GM19099 (cell line): Measurements from ENCODE around the gene FOXO1.

Source experiments
- POLR2A ChIP-seq: IDR thresholded peaks from 3 replicates; pipeline ENCODE4 v1.6.1; 2011; ENCODE audit warnings: low read depth; ENCODE audit not compliant: insufficient read length; ENCODE audit errors: extremely low read depth

The FOXO1 gene

DNA sequence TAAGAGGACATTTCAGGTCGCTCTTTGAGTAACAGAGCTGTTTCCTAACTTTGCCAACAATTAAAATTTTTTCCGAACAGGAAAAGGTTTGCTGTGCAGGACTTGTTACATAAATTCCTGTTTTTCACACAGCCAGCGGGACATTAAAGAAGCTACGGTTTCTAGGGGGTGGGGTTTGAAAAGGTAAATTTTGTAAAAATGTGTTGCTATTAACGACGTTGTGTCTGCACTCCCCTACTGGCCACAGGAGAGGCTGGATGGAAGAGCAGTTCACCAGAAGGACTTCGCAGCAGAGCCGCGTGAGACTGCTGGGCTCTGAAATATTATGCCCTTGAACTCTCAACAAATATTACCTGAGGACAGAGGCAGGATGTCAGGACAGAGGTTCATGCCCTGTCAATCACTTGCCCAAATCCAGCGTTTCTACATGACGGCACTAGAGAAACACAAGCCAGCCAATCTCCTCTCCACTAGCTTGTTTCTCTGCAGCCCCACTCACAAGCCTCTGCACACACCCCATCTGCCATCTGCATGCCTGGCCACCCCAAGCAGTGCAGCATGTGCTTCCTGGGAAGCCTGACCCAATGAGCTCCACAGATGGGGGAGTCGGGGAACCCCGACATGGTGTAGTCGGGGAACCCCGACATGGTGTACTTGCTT lies 102.0 kb downstream of the FOXO1 start:
- no peak for TF ChIP-seq POLR2A

DNA sequence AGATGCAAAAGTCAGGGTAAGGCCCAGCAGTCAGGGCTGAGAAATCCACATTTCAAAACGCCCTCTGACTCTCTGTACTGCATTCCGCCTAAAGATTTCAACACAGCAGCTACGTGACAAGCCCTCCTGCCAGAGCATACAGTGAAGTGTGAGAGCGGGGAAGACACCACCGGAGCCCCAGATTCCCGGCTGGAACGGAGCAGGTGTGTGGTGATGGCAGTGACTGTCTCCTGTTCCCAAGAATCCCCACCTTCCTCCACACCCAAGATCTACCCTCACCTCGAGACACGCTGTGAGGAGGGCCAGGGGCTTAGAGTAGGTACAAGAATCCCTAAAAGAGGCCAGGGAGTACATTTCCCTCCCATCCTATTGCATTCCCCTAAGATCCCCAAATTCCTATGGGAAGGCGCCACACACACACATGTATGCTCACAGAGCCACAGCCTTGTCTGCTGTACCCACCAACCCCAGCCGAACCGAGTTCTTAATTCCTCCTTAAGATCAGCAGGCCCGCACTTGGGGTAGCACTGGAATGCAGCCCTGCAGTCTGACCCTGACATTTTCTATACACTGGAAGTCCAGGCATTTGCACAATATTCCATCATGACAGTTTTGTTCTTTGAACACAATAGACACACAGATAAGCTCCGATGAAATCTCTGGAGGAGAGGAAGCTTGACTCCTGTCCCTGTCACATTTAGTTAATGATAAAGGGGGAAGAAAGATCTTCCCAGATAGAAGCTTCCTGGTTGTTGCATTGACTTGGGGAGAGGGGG lies 102.9 kb downstream of the FOXO1 start:
- TF ChIP-seq POLR2A, result no peak

DNA sequence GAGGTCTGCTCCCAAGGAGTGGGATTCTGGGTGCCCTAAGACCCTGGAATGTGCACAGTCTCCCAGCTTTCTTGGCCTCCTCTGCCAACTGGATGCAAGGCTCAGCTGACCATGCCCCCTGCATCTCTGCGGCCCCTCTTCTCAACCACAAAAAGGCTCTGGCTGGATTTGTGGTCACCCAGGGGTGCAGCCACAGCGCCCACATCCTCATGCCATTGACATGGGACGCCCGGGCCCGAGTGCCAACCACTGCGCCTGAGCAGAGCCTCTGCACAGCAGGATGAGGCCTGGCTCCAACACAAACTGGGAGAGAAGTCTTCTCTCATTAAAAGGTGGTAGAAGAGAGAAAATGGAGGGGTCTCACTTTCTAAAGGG lies 103.5 kb downstream of the FOXO1 start:
- no peak for TF ChIP-seq POLR2A

DNA sequence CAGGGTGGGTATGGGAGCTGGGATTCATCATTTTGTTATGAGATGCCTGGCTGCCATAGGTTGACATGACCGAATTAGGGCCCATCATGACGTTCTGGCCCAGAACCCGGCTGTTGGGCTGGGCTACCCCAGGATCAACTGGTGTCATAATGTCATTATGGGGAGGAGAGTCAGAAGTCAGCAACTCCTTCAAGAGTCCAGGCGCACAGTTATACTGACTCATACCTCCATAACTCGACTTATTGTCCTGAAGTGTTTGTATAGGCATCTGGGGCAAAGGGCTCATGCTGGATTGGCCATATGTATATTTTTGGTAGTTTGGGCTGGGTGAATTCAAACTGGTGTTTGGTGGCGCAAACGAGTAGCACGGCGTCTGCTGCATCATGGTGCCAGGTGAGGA lies 106.5 kb downstream of the FOXO1 start:
- no peak for TF ChIP-seq POLR2A

DNA sequence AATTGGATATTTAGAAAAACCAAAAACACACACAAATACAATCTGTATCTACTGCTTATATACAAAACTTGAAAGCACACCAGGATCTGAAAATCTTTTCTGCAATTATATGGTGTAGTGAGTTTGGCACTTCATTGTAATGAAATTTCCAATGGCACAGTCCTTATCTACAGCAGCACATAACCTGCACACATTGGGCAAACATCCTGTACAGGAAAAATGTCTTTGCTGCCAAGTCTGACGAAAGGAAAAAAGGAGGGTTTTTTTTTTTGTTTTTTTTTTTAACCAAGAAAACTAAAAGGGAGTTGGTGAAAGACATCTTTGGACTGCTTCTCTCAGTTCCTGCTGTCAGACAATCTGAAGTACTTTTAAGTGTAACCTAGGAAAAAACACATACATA lies 107.8 kb downstream of the FOXO1 start:
- TF ChIP-seq POLR2A, result no peak

DNA sequence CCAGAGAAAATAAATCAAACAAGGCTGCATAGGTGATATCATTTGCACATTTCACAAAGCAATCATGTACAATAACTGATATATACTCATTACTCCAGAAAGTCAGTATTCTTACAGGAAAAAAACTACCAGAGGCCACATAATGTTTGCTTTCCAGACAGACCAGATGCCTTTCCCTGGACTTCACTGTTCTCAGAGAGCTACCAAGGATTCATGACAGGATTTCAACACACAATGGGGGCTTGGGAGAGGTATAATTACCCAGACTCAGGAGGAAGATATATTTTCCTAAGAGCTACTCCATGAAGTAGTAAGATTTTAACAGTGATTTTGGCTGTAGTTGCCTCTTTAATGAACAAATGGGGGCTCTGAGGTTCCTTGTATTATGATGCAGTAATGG lies 110.0 kb downstream of the FOXO1 start:
- no peak for TF ChIP-seq POLR2A

DNA sequence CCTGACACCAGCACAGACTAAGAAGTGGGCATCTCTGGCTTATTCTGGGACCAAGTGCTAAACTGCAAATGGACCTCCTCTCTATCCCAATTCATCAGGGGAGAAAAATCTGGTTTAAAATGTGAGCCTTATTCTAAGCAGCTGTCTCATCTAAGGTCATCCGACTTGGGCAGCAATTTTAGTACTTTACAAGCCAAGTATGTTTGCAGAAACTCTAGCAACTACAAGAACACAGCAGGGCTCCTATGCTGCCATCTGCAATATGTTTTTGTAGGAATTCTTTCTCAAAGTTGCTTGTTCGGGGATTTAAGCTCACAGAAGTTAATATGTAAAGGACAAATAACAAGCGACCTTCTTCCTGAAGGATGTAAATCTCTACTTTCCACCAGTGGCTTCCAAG lies 113.1 kb downstream of the FOXO1 start:
- no peak for TF ChIP-seq POLR2A

DNA sequence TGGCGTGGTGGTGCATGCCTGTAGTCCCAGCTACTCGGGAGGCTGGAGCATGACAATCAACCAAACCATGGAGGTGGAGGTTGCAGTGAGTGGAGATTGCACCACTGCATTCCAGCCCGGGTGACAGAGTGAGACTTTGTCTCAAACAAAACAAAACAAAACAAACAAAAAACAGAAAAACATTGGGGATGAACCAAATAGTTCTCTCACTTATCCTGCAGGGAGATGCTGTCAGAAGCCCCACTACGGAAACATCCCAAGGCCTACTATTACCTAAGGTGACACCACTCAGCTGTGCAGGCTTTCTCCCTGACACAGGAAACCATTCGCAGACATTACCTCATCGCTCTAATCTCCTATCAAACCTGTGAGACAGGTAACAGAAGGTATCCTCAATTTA lies 113.5 kb downstream of the FOXO1 start:
- no peak for TF ChIP-seq POLR2A

DNA sequence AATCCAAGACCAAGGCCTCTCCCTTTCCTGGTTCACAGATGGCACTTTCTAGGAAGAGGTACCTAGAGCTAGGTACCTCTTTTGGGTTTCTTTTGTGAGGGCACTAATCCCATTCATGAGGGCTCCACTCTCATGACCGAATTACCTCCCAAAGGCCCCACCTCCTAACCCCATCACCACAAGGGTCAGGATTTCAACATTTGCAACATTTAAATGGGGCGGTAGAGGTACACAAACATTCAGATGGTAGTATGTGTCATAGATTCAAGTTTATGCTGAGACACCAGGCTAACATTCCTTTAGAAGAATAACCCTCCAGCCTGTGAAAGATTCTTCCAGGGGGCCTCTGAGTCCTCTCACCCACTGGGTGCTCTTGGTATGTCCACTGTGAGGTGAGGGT lies 116.3 kb downstream of the FOXO1 start:
- no peak for TF ChIP-seq POLR2A

DNA sequence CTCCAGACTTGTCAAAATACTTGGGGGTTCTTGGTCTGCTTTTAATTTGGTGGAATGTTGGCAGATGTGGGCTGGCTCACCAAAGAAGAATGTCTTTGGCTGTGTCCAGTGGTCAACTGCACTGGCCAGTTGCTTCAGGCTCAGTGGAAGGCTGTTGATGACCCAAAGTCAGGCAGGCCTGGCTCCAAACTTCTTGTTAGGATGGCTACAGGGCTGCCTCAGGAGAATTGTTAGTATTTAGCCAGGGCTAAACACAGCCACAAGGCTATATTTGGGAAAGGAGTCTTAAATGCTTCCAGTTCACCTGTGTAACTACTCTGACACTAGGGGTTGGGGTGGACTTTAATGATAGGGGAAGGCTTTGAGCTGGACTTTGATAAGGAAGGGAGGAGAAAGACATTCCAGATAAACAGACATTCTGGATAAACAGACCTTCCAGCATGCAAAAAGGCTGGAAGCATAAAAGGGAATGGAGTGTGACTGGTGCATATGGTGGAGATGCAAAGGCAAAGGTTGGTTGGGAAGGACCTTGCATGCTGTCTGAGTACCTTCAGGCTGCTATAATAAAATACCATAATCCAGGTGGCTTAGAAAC lies 116.8 kb downstream of the FOXO1 start:
- TF ChIP-seq POLR2A, result no peak

DNA sequence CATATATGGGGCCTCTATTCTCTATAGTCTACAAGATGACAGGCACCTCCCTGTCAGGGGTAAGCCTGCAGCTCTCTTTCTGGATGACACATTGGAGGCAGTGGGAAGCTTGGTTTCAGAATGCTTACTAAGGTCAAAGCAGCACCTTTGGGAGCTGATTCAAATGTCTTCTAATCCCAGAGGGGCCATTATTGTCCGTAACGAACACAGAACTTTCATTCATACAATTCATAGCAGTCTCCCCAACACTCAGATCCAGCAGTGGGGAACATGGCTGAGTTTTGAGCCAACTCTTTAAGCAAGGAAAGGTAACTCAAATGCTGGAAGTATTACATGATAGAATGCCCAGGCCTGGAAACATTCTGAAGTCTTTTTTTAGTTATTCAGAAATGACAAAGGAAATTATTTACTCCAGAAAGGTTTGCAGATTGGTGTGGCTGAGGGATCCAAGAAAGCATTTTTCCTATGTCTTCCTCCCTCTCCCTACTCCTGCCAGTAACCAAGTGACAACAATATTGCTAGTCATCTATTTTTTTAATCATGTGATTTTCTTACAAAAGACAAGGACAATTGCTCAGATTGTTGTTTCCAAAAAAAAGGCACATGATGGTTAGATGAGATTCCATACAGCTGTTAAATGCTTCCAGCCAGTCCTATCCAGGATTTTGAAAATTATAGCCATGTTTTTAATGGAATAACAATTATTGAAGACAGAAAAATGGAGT lies 118.7 kb downstream of the FOXO1 start:
- TF ChIP-seq POLR2A, result no peak

DNA sequence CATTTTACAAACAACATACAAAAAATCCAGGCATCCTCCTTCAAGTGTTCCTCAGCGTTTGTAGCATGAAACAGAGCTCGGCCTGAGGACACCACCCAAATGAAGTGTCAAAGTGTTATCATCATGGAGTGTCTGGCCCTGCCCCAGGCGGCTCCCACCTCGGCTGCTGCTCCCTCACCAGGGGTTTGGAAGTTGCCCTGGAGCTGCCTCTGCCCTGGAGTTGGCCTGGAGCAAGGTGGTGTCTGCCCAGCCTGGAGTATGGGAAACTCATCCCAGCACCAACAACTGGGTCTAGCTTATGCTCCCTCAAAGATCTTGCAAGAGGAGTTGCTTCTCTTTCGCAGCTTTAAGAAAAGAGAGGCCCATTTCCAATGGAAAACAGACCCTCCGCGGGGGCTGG lies 120.4 kb downstream of the FOXO1 start:
- no peak for TF ChIP-seq POLR2A

DNA sequence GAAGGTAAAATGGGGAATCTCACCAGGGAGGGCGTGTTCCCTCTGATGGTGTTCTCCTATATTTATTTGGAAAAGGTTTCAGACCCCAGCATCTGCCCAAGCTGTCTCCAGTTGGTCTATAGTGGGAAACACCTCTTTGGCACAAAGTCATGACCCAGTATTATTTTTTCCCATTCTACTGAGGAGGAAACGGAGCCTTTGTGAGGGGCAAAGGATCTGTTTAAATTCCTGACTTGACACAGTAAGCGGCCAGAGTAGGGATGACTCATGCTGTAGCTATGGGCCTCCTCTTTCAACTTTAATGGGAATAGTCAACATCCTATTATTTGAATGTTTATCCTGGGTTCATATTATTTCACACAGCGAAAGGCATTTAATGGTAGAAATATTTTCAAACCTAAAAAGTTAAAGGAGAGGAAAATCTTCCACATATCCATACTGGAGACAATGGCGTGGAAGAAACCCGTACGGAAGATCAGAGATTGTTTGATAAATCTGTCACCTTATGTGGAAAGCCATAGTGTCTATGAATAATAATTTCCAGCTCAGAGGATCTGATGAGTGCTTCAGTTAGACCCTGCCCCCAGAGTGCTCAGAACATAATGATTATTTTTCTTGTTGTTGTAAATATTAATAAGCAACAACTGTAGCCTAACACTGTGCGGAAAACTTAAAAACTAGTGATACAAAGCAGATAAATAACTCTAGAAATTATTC lies 126.0 kb downstream of the FOXO1 start:
- no peak for TF ChIP-seq POLR2A

DNA sequence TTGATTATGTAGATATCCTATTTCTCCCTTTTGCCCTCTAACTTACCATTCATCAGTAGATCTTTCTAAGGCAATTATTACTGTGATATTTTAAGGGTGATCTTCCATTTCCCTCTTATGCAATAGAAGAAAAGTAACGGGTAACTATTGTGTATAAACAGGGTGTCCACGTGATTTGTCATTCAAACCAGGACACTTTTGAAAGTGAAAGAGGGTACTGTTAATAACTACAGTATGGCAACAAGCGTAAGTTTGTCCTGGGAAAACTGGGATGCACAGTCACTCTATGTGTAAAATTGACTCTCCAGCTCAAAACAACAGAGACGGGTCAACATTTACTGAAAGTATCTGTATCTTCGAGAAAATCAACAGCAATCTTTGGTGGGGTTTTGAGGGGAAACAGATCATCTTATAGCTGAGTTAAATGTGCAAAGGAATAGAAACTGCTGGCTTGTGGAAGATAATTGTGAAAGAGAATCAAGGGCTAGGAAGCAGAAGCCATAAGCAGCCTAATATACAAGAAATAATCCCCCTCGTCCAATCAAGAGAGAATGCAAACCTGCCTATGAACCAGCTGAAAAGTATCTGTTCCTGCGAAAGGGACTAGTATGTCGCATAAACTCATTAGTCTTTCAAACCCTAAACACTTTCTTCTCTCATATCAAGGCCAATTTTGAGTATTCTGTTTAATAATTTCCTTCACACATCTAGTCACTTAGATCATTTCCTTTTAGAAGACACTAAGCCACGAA lies 126.7 kb downstream of the FOXO1 start:
- TF ChIP-seq POLR2A, result no peak

DNA sequence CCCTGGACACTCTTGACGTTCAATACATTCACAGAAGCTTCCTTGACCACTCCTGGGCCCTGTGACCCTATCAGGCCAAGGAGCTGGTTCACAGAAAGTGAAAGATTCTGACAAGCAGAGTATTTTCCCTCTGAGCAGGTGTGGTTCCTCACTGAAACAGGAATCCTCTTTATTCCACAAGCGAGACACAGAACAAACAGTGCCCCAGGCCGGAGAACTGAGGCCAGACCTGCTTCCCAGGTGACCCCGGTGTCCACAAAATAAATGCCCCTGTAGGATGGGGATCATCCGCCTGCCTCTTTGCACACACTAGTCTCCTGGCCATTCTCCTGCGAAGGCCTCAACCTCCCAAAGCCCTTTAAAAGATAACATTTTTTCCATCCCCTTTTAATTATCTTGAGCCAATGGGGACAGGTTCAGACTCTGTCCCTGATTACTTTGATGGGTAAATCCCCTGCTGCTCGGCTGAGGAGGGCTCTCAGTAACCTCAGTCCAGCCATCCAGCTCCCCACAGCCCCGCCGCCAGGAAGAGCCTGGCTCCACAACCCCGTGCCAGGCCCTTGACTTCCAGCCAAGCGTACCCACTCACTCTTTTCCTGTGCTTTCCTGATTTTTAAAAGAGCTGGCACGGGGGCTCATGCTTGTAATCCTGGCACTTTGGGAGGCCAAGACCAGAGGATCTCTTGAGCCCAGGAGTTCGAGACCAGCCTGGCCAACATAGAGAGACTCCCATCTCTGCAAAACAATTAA lies 129.1 kb downstream of the FOXO1 start:
- TF ChIP-seq POLR2A, result no peak
